HPDE6-E6E7 (cell line): Measurements from ENCODE around the gene DYNLT4.
"Not testable (repeated sequence)": the region's sequence is repeated elsewhere in the genome, so short reads cannot be mapped to it uniquely, and the experiment has no call there.

Source experiments
- DNase-seq: peaks from one replicate; pipeline ENCODE4 v3.0.0; 2011; ENCODE audit warnings: missing footprints; ENCODE audit errors: extremely low spot score

Gene DYNLT4

DNA sequence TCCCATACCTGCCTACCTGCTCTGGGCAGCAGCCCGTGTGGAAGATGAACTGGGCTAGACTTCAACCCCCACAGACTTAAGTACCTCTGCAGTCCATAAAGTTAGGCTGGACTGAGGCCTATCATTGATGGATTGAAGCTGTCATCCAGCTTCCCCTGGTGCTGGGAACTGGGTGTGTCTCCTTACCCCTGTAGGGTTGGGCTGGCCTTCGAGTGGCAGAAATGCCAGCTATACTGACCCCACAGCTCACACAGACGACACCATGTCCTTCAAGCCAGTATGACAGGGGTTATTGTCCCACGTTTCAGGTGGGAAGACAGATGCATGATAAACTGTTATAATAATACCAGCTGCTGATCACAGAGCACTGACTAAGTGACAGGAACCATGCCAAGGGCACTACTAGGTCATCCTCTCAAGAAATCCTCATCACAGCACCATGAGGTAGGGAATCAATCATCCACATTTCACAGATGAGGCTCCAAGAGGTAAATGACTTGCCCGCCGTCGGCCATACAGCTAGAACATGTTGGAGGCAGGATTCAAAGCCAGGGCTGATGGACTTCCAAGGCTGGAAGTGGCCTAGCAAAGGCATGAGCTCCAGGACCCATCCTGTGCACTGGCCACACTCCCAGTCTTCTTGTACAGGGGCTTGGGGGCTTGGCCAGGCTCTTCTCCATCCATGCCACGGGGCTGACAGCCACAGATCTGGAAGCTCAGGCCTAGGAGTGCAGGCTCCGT is 18.9 kb downstream of the DYNLT4 start, which contains the start of gene BEST4:
TSS of gene BEST4 (minus strand) at position 51 of the 741 bp plus-strand sequence. CDS start 465 bp downstream, outside the sequence.
- no peak for DNase-seq

- DNase-seq = no peak
Measured at GRCh38 chr1:44787506-44787905, 19.6 kb downstream of the DYNLT4 start.

GRCh38 chr1:44786841-44787426 is 20.2 kb downstream of the DYNLT4 start:
- DNase-seq = no peak

- DNase-seq = no peak
Measured at GRCh38 chr1:44786138-44786840, 20.9 kb downstream of the DYNLT4 start.

GRCh38 chr1:44785501-44786137 is 21.5 kb downstream of the DYNLT4 start:
- no peak for DNase-seq

GRCh38 chr1:44785029-44785380 is 22.1 kb downstream of the DYNLT4 start:
- DNase-seq = no peak

DNA sequence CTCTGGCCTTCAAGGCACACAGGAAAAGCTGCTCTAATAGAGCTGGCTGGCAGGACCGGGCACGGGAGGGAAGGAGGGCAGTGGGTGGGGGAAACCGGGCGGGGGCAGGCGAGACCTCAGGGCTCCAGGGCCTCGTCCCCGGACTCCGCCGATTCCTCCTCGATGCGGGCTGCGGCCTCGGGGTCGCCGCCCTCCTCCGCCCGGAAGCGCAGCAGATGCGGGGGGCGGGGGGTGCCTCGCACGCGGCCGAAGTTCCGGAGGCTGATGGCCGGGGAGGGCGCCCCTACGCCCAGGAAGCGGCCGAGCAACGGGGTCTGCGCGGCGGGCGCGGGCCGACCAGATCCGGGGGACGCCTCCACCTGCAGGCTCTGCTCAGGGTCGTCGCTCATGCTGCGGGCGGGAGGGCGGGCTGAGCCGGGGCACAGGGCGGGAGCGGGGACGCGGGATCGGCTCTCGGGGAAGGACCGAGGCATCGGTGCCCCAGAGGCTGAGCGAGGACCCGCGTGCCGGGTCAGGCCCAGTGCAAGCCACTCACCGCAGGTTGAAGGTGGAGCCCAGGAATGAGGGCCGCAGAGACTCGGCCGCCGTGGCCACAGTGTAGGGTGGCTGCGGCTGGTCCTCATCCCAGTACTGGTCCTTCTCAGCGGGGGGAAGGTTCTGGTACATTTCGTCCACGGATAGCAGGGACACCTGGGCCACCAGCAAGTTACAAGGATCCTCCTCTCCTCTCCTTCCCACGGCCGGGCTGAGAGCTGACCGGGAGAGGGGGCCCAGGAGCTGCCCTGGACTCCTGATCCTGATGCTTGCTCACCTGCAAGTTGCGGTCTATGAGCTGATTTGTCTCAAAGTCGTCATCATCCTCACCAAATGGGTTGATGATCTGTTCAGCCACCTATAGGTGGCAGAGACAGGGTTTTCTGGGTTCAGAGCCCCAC is 22.8 kb downstream of the DYNLT4 start:
- DNase-seq = no peak

DNA sequence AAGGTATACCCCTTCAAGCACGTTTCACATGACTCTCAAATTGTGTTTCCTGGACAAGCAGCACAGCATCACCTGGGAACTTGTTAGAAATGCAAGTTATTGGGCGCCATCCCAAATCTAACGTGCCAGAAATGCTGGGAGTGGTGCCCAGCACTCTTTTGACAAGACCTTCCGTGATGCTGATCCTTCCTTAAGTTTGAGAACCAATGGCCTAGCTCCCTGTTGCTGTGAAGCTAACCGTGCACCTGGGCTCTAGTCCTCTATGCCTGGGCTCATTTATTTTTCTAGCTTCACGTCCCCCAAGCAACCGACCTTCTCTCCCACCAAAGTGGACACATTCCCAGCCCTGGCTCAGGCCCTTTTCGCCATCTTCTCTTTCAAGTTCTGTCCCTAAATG is 23.5 kb downstream of the DYNLT4 start:
- no peak for DNase-seq

DNA sequence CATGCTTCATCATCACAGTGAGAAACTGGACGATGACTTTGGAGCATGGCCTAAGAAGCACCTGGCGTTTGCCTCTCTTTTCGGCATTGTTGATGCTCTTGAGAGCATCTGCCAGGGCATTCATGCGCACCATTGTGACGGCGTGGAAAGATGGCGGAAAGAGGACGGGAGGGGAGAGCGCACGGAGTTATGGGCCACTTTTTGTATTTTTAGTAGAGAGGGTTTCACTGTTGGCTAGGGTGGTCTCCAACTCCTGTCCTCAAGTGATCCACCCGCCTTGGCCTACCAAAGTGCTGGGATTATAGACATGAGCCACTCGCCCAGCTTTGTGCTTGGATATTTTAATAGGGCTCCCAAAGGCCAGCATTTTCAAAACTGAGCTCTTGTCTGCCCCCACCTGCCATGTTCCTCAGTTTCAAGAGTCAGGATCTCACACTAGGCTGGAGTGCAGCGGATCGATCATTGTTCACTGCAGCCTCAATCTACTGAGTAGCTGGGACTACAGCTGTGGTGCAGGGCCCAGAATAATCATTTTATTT is 26.5 kb downstream of the DYNLT4 start:
- no peak for DNase-seq

GRCh38 chr1:44778705-44779576 is 28.2 kb downstream of the DYNLT4 start:
- no peak for DNase-seq

DNA sequence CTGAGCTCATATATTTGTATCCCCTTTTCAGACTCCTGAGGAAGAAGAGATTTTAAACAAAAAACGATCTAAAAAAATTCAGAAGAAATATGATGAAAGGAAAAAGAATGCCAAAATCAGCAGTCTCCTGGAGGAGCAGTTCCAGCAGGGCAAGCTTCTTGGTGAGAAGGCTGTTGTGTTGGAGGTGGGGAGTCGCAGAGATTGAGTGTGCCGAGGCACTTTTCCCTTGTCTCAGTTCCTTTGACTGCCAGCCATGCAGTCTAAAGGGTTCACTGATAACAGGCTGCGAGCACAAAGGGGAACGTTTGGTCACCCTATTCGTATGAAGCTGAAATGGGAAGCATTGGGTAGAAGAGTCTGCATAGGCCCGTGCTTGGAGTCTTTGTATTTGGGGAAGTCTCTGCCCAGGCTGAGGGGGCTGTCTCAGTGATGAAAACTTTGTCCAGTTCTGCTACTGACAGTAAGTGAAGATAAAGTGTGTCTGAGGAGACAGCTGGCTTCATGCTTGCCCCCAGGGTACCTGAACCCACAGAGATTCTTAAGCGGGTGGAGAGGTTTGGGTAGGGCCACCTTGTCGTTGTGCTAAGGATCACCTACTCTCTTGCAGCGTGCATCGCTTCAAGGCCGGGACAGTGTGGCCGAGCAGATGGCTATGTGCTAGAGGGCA is 29.0 kb downstream of the DYNLT4 start:
- no peak for DNase-seq

DNA sequence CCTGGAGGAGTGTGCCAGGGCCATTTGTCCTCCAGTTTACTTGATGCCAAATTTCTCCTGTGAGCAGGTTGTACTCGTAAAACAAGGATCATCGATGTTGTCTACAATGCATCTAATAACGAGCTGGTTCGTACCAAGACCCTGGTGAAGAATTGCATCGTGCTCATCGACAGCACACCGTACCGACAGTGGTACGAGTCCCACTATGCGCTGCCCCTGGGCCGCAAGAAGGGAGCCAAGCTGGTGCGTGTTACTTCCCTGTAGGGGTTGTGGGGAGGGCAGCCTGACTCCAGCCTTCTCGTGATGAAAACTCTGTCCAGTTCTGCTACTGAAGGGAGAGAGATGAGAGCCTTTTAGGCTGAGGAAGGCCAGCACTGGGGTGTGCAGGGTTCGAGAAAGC is 29.6 kb downstream of the DYNLT4 start:
- DNase-seq = no peak

GRCh38 chr1:44776730-44777068 is 30.5 kb downstream of the DYNLT4 start:
- DNase-seq = no peak

- DNase-seq = no peak
Measured at GRCh38 chr1:44775930-44776729, 31.0 kb downstream of the DYNLT4 start.

DNA sequence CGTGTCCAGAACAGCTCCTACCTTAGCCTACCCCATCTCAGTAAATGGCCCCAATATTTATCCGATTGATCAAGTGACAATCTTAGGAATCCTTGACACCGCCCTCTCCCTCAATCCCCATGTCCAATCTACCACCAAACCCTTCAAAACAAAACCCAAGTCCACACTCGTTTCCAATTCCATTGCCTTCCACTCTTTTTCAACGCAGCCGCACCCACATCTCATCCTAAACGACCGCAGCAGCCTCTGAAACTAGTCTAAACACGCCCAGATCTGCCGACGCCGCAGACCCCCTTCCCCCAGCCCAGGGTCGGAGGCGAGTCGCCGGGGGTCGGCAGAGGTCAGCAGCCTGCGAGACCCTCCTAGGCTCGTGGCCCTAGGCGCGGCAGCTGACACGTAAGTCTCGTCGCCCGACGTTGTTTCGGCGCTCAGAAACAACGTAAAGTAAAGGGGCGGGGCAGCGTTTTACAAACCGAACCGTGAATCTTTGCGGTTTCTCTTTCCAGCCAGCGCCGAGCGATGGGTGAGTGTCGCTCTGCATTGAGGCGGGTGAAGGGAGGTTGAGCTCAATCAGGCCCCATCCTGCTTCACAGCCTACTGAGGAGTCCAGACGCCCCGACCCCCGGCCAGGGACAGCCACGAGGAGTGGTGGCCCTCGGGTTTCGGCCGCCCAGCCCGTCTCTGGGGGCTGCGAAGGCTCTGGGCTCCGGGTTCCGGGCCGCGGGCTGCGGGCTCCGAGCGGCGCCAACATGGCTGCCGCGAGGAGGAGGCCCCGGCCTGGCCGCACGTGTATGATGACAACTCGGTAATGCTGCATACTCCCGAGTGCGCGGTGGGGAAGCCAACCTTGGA is 31.8 kb downstream of the DYNLT4 start, which contains the start of gene RPS8:
TSS of gene RPS8 (plus strand) at position 463 of the 852 bp plus-strand sequence. CDS start at position 520, 57 bp downstream.
- DNase-seq = peak; percentile 70

DNA sequence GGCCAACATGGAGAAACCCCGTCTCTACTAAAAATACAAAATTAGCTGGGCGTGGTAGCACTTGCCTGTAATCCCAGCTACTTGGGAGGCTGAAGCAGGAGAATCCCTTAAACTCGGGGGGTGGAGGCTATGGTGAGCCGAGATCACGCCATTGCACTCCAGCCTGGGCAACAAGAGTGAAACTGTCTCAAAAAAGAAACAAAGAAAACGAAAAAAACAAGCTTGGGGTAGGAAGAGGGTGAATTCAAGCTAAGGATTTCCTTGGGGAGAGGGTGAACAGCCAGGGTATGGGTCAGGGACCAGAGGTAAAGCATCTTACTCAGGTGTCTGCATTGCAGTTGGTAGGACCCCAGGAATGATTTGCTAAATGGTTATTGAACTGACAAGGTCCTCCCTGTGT is 40.7 kb downstream of the DYNLT4 start:
- not testable (repeated sequence) for DNase-seq

GRCh38 chr1:44760876-44761275 is 46.3 kb downstream of the DYNLT4 start:
- DNase-seq = no peak

GRCh38 chr1:44759077-44759476 is 48.1 kb downstream of the DYNLT4 start:
- no peak for DNase-seq
